T-helper 1 cell (primary cell): ENCODE measurements around the gene TMEM135.

Source experiments
- DNase-seq, 5 donors: peaks; one replicate each; pipeline ENCODE4 v3.0.0-alpha.2; 2012 to 2020

The TMEM135 gene

DNA sequence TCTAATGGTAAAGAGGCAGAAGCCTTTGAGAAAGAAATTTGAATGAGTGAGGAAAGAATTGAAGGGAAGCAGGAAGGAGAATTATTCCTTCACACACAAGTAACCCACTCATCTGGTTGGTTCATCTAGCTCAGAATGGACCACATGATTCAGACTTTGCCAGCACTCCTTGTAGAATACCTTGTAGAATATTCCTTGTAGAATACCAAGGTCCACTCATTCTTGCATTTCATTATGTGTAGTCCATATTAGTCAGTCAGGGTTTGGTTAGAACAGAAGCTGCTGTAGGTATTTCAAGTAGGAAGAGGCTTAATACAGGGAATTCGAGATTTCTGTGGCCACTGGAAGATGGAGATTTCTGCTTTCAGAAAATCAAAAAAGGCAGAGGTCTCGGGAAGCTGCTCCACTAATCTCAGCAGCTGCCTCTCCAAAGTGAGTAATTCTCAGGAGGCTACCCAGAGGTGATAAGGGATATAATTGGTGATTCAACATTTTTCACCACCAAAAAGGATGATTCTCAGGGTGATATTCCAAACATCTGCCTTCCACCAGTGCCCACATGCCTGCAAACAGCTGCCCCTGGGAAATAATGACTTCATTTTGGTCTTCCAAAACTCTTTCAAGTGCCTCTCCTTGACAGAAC lies 329.1 kb downstream of the TMEM135 start:
- DNase-seq = no peak

DNA sequence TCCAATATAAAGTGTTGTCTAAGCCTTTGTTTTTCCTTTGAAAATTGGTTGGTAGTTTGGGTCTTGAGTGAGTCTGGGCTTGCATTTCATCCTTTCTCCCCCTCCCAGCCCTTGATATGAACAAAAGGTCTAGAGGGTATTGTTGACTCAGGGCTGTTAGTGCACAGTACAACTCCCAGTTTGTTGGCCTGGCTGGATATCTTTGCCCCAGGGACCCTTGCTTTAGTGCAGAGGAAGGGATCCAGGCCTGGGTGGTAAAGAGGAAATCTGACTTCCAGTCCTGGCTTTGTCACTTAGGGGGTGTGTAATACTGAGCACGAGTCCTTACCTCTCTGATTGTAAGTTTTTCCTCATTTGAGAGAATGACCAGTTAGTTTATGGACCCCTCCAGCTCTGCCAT lies 330.4 kb downstream of the TMEM135 start:
- no peak for DNase-seq

DNA sequence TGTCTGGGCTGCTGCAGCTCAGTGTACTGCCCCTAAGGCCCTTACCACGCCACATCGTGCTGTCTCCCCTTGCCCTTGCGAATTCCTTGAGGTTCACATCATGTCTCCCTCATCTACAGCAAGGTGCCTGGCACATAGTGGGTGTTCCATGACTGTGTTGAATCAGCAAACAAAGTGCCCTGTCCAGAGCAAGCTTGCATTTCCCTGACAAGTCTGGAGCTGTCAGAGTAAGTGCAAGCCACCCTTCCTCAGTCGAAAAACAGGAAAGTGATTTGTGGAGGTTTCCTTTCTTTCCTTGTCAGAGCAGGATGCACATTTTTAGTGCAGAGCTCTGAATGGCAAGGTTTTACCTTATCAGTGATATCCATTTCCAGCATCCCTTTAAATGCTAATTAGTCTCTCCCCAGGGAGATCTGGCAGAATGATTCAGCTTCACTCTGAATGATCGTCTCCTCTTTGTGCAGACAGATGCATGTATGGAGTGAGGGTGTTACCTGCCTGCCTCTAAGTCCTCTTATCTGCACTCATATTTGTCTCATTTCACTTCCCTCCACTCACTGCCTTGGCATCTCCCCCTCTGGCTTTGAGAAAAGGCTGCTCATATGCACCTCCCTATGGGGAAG lies 331.2 kb downstream of the TMEM135 start:
- no peak for DNase-seq

DNA sequence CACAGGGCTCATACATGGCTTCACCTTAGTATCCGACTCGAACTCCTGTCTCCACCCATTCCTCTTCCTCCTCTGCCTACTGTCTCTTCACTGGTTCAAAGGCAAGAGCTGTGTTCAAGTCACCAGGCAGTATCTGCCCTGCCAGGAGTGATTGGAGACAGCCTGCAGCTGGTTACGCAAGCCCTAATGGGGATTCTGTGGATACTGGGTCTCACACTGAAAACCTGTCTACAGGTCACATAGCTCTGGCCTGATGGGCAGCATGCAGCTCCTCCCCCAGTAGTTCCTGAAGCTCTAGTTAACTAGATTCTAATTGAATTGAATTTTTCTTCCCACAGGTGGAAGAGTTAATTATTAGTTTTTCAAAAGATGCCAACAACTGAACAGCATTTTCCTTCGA lies 332.2 kb downstream of the TMEM135 start:
- no peak for DNase-seq

DNA sequence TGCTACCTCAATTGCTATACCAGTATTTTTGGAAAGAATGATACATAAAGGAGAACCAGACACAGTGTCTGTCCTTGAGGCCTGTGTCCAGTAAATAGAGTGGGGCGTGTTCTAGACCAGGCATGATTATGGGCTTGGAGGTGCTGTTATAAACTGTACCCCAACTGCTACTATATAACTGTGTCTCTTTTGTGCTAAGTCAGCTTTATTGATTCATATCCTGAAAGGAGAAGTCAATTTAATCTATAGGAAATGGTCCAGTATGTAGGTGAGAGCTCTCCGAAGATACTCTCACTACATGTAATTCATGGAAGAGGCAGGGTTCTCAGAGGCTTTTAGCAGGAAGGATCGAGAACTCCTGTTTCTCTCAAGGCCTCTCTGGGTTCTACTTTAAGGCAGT lies 334.3 kb downstream of the TMEM135 start:
- no peak for DNase-seq
